Measurements from ENCODE around the gene RNASE12.

GRCh38 chr14:20615996-20616395 lies 24.8 kb upstream of the RNASE12 start:
- TF ChIP-seq CTCF (conservative IDR thresholded peaks at IDR 0.05): no peak
- TF ChIP-seq ZFX (IDR thresholded peaks at IDR 0.05): no peak
